Measurements from ENCODE around the gene ARSI.

ARSI gene

DNA sequence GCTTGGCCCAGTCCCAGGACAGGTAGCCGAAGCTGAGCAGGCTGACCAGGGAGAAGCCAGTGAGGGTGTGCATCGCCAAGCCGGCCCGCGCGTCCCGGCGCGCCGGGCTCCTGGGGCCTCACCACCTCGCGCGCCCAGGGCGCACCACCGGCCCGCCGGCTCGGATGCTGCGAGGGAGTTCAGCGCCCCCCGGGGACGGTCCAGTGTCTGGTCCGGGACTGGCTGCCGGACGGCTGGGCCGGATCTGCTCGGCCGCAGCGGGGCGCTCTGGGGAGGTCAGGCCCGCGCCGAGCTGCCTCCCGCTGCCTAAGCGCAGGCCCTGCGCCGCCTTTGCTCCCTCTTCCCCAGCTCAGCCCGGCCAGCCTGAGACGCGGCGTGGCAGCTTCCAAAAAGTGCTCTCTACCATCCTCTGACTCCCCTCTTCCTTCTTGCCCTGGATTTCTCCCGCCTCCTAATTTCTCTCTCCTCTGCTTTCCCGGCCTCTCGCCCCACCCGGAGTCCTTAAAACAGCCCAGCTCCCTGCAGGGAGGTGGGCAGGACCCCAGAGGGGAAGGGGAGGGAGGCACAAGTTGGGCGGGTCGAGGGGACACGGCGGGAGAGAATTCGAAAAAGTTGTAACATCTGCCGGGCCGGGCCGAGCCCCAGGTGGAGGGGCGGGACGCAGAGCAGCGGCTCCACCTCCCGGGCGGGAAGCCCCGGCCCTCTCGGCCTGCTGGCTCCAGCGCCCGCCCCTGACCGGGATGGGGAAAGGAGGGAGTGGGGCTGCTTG is at the start of gene ARSI:
ARSI (minus strand) TSS at position 605 of the 769 bp plus-strand sequence; CDS start at position 73, 532 bp downstream.
- DNase-seq (ENCODE audit: low read depth) = peak; percentile 83

DNA sequence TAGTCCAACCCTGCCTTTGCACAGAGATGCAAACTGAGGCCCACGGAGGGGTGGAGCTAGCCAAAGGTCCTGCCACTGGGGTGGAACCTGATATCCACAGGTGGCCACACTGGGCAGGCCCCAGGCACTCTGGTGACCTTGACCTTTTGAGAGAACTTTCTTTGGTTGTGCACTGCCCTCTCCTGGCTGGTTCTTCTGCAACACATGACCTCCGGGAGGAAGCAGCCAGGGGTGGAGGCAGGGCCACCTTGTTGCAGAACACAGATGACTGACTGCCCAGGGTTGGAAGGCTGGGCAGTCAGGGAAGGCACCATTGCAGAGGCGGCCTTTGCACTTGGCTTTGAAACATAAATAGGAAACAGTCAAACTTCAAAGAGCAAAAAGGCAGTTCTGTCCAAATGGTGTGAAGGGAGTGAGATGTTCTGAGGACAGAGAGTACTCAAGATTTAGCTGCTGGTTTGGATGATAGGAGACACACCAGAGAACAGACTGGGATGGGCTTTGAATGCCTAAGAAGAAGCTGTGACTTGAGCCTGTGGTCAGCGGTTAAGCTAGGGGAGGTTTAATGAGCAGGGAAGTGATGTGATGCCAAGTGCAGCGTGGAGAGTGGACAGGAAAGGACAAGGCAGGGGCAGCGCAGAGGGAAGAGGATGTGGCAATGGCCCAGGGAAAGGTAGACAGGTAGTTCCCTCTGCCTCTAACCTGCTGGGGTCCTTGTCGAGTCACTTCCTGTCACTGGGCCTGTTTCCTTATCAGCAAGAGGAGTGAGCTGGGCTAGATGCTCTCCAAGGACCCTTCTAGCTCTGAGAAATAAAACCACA is 48.0 kb upstream of the ARSI start:
- DNase-seq (ENCODE audit: low read depth) = peak; percentile 85

DNA sequence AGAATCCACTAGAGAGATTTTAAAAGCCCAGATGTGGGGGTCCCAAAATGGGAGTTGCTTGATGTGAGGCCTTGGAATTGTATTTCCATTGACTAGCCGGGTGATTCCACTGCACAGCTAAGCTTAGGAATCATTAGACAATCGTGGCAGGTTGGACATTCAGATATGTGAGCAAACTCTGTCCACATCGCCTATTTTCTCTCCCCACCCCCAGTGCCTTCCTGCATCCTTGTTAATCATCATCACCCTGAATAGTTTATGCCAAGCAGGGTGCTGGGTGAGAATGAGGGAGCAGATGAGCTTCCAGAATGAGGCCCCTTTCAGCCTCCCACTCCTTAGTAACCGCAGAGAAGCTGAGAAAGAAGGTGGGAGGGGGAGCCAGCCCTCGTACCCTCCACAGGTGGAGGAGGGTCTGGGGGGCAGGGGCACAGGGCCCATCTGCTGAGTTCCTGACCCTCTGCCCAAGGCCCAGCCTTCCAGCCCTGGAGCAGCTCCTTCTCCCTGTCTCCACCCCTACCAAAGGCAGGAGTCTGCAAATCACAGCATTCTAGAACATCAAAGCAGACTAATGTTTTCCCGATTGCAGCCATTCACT is 47.1 kb upstream of the ARSI start:
- DNase-seq (ENCODE audit: low read depth) = peak; percentile 33

DNA sequence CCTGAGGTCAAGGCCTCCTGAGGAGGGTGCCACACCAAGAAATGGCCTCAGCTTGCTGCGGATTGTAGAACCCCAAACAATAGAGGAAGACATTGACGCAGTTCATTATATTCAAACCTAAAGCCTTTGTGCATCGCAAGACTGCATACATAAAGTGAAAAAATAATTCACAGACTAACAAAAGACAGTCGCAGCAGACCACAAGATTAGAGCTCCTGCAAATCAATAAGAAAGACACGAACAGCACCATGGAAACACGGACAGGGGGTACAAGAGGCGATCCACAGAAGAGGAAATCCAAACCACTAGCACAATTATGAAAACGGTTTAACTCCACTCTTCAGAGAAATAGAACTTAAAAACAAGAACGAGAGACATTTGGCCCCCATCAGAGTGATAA is 44.7 kb upstream of the ARSI start:
- no peak for DNase-seq (ENCODE audit: low read depth)

DNA sequence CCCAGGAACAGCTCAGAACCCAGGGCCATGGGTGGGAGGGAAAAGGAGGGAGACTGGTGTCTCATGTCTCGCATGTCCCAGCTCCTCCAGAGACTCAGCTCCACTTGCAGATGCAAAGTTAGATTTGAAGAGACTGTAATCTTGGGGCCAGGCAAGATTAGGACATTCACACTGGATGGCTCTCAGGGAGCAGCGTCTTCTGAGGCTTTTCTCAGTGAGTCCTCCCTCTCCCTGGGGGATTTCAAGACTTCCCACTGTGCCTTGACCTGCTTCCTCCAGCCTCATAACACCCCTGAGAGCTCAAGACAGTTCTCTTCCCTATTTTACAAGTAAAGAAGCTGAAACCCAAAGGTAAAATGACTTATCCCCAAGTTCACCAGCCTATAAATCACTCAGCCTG is 44.3 kb upstream of the ARSI start:
- no peak for DNase-seq (ENCODE audit: low read depth)

DNA sequence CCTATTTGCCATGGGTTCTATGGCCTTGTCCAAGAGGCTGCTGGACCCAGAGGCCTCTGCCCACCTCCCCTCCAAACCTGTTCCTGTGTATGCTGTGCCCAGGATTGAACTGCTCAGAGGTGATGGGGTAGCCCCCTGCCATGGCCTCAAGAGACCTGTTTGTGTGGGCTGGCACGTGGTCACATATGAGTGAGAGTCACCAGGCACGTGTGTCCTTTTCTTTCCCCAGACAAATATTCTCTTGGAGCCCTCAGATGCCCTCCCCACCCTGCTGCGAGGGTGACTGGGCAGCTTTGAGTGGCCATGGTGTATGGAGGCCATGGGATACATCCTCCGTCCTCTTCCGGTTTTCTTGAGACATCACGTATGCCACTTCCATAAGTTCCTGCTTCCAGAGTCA is 43.9 kb upstream of the ARSI start:
- DNase-seq (ENCODE audit: low read depth) = no peak

DNA sequence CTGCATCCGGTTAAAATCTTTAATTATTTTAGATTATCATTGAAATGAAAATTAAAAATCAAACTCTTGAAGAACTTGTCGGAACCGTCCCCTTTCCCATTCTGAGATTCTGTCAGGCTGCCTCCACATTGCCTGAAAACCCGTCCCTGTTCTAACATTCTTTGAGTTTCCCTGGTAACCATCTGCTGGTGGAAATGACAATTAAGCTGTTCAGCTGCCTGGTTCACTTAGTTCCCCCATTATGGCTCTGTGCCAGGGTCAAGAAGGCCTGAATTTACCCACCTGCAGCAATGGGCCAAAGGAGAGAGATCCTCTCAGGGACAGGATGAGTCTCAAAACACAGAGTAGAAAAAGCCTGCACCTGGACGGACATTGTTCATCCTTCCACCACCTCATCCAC is 43.0 kb upstream of the ARSI start:
- no peak for DNase-seq (ENCODE audit: low read depth)

DNA sequence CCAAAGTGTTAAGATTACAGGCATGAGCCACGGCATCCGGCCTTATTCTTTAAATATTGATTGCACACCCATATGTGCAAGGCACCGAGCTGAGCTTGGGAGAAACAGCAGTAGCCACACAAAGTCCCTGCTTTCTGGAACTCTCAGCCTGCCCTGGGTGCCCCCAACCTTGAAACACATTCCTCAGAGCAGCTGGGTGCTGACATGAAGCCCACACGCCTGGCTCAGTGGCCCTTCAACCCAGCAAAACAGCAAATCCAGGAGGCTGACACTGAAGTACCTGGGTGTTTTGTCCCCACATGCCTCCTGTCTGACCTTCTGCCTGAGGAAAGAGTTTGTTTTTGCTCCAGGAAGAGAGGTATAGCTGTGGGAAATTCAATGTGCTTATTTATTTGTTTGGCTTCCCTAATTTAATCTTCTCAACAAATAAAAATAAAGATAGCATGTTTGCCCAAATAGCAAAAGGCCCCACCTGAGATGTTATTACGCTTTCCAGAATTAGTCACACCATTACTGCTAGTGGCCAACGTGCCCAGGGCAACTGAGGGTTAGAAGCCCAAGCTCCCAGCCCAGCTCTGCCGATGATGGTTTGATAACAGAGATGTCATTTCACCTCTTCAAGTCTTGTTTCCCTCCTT is 41.4 kb upstream of the ARSI start:
- no peak for DNase-seq (ENCODE audit: low read depth)

DNA sequence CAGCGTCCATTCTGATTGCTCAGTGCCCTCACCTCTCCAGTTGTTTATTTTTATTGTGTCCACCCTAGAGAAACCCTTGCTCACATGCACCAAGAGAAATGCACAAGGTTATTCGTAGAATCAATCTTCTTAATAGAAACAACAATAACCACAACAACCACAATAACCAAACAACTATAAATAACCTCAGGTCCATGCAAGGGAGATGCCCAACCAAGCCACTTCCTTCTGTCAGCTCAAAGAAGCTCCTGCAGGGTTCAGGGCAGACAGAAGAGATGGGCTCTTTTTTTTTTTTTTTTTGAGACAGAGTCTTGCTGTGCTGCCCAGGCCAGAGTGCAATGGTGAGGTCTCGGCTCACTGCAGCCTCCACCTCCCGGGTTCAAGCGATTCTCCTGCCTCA is 39.9 kb upstream of the ARSI start:
- no peak for DNase-seq (ENCODE audit: low read depth)

DNA sequence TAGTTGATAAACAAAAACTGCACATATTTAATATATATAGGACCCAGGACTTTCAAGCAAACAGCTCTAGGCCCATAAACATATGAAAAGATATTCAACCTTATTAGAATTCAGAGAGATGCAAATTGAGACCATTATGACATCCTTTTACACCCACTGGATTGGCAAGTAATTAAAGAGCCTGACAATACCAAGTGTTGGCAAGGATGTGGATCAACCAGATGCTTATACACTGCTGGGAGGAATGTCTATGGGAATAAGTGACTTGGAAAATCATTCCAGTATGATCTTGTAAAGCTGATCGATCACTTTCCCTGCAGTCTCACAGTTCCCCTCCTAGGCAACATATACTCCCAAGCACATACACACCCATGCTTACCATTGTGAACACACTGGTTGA is 39.3 kb upstream of the ARSI start:
- no peak for DNase-seq (ENCODE audit: low read depth)

DNA sequence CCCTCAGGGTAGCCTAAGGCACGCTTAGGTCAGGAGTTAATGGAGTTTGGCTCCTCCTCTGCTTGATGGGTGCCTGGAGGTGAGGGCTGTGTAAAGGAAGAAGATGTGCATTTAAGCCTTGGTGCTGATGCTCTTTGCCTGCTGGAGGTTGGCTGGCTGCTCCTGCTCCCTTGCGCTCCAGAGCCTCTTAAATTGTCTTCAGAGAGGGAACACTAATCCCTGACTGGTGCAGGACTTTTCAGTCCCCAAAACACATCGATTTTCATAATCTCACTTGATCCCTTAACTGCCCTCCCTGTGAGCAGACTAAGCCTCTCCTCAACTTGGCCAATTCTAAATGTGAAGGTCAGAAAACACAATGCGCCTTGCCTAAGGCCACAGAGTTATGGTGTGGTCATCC is 38.6 kb upstream of the ARSI start:
- no peak for DNase-seq (ENCODE audit: low read depth)

DNA sequence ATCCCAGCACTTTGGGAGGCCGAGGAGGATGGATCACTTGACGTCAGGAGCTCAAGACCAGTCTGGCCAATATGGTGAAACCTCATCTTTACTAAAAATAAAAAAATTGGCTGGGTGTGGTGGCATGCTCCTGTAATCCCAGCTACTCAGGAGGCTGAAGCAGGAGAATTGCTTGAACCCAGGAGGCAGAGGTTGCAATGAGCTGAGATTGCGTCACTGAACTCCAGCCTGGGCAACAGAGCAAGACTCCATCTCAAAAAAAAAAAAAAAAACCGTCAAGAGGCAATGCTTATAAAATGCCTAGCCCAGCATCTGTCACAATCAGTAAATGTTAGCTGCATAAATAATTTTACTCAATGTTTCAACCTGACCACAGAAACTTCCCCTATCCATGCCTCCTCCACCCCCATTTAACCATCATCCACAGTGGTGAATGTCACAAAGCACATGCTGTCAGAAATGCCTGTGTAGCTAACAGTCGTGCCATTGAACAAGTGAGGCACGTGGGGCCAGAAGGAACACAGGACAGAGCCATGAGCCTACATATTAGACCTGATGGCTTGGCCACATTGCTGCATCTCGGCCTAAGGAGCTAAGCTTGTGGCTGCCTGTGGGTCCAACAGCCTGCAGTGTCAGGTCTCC is 38.0 kb upstream of the ARSI start:
- DNase-seq (ENCODE audit: low read depth) = no peak

DNA sequence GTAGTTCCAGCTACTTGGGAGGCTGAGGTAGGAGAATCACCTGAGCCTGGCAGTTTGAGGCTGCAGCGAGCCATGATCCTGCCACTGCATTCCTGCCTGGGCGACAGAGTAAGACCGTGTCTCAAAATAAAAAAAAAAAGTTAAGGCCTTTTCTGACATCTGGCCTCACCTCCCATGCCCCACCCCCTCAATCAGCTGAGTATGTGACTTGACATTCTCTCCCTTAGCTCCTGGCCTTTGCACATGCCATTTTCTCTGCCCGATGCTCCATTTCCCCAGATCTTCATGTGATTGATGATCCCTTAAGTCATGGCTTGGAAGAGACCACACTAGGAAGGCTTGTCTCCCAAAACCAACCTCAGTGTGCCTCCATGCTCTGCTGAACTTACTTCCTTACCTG is 37.1 kb upstream of the ARSI start:
- DNase-seq (ENCODE audit: low read depth) = no peak

DNA sequence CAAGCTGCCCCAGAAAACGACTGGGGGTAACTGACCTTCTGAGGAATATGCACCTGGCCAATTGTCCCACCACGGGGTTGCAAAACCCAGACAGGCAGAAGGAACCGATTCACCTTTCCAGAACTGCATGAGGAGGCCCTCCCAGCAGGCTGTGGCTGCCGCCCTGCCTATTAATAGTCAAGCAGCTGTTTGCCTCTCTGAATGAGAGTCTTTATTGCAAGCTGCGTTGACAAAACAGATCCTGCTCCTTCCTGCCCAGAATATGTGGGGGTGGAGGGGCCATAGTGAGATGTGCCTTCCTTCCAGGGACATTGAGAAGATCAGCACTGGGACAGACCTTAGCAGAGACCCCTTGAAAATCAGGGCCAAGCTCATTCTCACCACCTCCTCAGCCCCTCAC is 36.5 kb upstream of the ARSI start:
- DNase-seq (ENCODE audit: low read depth) = no peak

DNA sequence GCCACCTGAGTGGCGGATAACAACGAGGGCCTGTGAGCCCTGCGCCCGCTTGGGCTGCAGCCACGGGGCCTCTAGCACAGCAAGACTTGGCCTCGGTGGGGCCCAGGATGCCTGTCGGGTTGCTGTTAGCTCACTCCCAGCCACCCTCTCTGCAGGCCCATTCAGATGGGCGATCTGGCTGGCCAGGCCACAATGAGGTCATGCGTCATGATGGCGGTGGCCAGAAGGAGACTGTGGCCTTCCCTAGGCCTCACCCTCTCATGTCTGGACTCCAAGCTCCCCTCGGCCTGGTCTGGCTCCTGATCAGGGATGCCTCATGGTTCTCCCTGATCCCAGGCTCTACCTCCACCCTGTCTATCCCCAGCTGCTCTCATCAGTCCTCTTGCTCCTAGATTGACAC is 35.8 kb upstream of the ARSI start:
- no peak for DNase-seq (ENCODE audit: low read depth)

DNA sequence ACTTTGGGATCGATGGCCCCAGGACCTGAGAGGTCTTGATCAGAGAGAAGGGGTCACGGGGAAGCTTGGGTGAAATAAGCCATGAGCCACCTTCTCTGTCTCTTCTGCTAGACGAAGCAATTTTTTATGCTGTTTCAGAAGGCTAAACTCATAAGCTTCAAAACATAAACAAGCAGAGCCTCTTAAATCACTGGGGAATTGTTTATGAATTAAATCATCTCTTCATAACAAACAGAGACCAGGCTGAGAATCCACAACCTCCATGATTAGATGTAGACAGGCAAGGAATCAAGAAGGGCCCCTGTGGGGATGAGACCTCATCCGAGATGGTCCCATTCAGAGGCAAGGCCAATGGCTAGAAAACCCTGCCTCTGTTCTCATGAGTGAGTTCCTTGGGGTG is 33.1 kb upstream of the ARSI start:
- peak; percentile 61 for DNase-seq (ENCODE audit: low read depth)

DNA sequence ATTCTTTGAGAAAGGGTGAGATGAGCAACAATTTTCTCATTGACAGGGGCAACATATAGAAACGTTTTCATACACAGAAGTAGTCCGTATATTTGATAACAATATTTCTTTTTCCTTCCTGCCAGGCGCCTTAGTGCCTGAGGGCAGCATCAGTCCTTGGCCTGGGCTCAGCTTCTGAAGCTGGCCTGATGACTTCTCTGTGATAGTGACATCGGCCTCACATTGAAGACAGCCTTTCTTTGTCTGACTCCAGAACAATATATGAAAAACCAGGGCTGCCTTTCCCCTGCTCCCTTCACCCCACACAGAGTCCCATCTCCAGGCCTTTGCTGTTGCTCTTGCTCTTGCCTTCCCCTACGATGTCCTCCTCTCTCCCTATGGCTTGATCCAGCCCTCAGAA is 30.7 kb upstream of the ARSI start:
- DNase-seq (ENCODE audit: low read depth) = no peak

DNA sequence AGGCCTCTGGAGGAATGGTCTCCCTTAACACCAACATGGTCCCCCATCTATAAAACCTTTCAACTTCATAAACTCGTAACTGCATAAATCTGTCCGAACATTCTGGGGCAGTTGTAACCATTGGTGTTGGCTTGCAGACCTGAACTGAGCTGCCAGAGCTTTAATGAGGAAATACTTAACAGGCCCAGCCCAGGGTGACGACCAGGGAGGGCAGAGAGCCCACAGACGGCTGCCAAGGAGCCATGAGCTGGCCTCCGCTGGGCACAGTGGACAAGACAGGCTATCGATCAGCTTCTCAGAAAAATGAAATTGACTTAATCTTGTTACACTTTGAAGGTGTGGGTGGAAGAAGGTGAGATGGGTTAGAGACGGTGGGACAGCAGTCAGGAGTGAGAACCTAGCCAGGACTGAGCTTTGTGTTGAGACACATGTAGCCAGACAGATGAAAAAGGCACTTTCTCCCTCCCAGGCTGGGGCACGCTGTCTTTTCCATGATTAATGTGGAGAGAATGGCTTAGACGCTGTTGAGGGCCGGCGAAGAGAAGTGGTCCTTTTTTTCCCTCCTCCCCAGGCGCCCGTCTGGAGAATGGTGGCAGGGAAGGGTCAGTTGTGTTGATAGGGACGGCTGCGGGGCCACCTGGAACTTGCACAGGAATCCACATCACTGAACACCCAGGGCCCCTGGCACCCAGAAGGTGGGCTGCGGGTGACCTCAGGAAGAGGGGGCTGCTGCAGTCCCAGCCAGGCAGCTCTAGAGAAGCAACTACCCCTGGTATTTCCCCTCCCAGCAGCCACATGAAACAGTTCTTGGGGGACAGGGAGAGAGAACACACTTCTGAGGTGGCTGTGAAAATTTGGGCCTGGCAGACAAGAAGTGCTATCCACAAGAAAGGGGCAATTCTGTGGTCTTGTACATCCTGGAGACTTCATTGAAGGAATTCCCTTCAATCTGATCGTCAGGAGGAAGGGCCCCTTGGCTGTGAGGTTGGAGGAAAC is 27.5 kb upstream of the ARSI start:
- no peak for DNase-seq (ENCODE audit: low read depth)

DNA sequence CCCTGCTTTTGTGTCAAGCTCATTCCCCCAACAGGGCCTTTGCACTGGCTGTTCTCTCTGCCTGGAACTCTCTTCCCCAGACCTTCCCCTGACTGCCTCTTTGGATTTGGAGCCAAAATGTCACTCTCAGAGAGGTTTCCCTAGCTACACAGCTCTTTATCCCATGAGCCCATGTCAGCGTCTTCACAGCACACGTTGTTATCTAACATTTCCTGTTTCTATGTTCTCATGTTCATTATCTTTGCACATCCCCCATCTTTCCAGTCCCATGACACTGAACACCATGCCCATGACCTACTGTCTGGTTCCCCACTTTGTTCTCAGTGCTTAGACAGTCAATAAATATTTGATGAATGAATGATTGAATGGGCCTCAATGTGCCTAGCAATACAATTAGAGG is 26.3 kb upstream of the ARSI start:
- DNase-seq (ENCODE audit: low read depth) = no peak

DNA sequence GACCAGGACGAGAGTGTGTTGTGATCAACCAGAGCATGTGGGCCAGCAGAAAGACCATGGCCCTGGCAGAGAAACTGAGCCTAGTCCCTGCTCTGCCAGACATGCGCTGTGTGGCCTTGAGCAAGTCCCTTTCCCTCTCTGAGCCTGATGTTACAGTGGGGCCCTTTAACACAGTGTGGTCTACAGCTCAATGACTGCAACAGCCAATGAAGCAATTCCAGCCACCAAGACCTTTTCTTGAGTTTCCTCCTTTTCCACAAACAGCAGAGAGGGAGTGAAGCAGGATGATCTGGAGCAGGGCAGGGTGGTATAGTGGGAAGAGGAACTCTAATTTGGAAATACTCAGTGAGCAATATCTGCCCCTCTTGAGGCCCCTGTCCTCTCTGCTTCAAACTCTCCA is 25.8 kb upstream of the ARSI start:
- DNase-seq (ENCODE audit: low read depth) = no peak

DNA sequence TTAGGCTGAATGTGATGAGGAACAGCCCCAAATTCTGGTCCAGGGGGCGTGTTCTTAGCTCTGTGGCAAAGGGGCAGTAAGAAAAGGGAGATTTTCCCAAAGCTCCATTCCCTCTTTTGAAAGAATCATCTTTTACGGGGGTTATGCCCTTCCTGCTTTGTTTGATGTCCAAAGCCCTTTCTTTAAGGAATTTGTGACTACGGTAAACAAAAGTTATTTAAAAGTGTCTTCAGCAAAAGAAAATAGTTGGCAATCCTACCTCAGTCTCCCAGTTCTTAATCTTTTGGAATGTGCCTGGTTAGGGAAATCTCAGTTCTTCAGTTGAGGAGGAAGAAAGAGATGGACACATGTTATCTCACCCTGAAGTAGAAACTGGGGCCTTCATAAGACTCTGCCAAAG is 24.4 kb upstream of the ARSI start:
- DNase-seq (ENCODE audit: low read depth) = no peak
